Parathyroid adenoma (tissue), 2 donors: ENCODE measurements around the gene PALLD.

Source experiments
- H2AFZ ChIP-seq: fragments of 300-600 bp; sonication (generic); one replicate; pipeline ENCODE4 v1.7.0; 2017; ENCODE audit warnings: antibody characterized with exemption, mild to moderate bottlenecking
- H3K27ac ChIP-seq: fragments of 300-600 bp; sonication (generic); one replicate; pipeline ENCODE4 v1.7.0; 2017
- H3K27me3 ChIP-seq: fragments of 300-600 bp; sonication (generic); one replicate; pipeline ENCODE4 v1.7.0; 2017; ENCODE audit warnings: low read length; ENCODE audit not compliant: control insufficient read depth, insufficient read depth
- H3K36me3 ChIP-seq: fragments of 300-600 bp; sonication (generic); one replicate; pipeline ENCODE4 v1.7.0; 2017; ENCODE audit warnings: low read length; ENCODE audit not compliant: control insufficient read depth, insufficient read depth
- H3K4me1 ChIP-seq: fragments of 300-600 bp; sonication (generic); one replicate; pipeline ENCODE4 v1.7.0; 2017; ENCODE audit warnings: control low read depth
- H3K4me2 ChIP-seq: fragments of 300-600 bp; sonication (generic); one replicate; pipeline ENCODE4 v1.7.0; 2017; ENCODE audit warnings: low read length
- H3K4me3 ChIP-seq: fragments of 300-600 bp; sonication (generic); one replicate; pipeline ENCODE4 v1.7.0; 2017; ENCODE audit warnings: low read depth, low read length
- H3K79me2 ChIP-seq: fragments of 300-600 bp; sonication (generic); one replicate; pipeline ENCODE4 v1.7.0; 2017; ENCODE audit warnings: control low read depth
- H3K9ac ChIP-seq: fragments of 300-600 bp; sonication (generic); one replicate; pipeline ENCODE4 v1.7.0; 2017; ENCODE audit warnings: mild to moderate bottlenecking
- H3K9me3 ChIP-seq: fragments of 300-600 bp; sonication (generic); one replicate; pipeline ENCODE4 v1.7.0; 2017; ENCODE audit warnings: low read length; ENCODE audit not compliant: control insufficient read depth
- TF ChIP-seq, protein P1 (sequence below): fragments of 300-600 bp; sonication (generic); IDR thresholded peaks from one replicate; pipeline ENCODE4 v1.7.0; 2017; ENCODE audit warnings: antibody characterized with exemption, mild to moderate bottlenecking
- donor health status: primary hyperparathyroidism.

PALLD gene

DNA sequence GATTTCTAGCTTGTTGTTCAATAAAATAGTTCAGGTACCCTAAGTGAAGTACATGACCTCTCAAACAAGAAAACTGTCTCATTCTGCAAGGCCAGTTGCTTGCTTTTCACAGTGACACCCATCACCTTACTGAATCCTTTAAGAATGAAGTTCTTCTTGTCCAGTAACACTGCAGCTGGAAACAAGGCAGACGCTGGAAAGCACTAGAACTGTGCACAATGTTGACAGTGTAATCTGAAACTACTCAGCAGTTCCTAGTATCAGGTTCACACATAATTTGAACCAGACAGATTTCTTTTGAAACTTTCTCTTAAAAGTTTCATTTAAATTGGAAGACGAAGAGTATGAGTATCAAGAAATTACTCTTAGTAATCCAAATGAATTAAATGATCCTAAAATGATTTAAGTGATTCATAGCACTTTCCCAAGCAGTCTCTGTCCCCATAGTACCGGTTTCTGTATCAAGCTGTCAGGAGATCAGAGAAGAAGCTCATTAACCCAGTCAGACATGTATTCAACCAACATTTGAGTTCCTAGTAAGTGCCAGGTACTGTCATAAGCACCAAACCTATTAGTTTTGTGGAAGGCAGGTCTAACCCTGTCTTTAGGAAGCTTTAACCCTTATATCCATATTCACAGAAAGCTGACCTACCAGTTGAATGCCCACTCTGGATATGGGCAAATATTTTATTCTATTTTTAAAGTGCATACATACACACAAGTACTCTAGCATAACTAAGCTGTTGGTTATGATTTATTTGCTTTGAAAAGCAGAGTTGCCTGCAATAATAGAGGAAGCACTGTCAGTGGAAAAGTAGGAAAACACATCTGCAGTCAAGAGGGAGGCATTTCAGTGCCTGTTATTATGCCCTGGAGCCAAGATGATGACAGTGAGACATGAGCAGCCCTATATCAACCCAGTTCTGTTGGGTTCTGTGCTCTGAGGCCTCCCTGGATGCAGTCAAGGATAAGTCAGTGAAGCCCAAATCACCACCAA, 63.6 kb downstream of the PALLD start:
- no peaks in the 10 kb centered on the region for H3K36me3 ChIP-seq
- no peak overlapping the region for H3K9ac ChIP-seq
- no peak overlapping the region for H2AFZ ChIP-seq
- no peak overlapping the region for H3K27ac ChIP-seq
- H3K79me2 ChIP-seq = no peaks in the 10 kb centered on the region
- H3K4me2 ChIP-seq = no peak overlapping the region
- TF ChIP-seq, protein P1, sequence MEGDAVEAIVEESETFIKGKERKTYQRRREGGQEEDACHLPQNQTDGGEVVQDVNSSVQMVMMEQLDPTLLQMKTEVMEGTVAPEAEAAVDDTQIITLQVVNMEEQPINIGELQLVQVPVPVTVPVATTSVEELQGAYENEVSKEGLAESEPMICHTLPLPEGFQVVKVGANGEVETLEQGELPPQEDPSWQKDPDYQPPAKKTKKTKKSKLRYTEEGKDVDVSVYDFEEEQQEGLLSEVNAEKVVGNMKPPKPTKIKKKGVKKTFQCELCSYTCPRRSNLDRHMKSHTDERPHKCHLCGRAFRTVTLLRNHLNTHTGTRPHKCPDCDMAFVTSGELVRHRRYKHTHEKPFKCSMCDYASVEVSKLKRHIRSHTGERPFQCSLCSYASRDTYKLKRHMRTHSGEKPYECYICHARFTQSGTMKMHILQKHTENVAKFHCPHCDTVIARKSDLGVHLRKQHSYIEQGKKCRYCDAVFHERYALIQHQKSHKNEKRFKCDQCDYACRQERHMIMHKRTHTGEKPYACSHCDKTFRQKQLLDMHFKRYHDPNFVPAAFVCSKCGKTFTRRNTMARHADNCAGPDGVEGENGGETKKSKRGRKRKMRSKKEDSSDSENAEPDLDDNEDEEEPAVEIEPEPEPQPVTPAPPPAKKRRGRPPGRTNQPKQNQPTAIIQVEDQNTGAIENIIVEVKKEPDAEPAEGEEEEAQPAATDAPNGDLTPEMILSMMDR = no peak
- H3K4me3 ChIP-seq = no peak overlapping the region
- H3K27me3 ChIP-seq = no peaks in the 10 kb centered on the region
- H3K9me3 ChIP-seq = no peaks in the 10 kb centered on the region
- no peaks in the 10 kb centered on the region for H3K4me1 ChIP-seq

DNA sequence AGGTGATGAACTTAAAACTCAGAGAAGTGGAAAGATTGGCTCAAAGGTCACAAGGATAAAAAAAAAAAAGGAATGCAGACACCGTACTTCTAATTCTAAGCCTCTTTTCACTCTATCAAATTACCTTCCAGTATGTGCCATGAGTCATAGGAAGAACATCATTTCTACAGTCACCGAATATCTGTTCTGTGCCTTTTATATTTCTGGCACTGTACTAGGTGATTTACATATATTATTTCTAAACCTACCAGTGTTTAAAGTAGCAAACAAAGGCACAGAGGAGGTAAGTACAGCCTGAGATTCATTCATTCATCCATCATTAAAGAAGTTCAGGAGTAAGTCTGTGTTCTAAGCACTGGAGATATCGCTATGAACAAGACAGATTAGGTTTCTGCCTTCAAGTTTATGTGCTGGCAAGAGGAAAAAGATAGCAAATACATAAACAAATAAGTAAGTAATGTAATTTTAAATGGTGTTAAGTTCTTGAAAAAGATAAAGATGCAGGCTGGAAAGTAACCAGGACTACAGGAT, 65.3 kb downstream of the PALLD start:
- no peak overlapping the region for H3K27ac ChIP-seq
- no peak overlapping the region for H3K9ac ChIP-seq
- no peak overlapping the region for H3K4me2 ChIP-seq
- no peaks in the 10 kb centered on the region for H3K9me3 ChIP-seq
- no peaks in the 10 kb centered on the region for H3K4me1 ChIP-seq
- no peak overlapping the region for H3K4me3 ChIP-seq
- TF ChIP-seq, protein P1 = no peak
- no peaks in the 10 kb centered on the region for H3K79me2 ChIP-seq
- no peaks in the 10 kb centered on the region for H3K36me3 ChIP-seq
- H3K27me3 ChIP-seq = no peaks in the 10 kb centered on the region
- H2AFZ ChIP-seq = no peak overlapping the region

DNA sequence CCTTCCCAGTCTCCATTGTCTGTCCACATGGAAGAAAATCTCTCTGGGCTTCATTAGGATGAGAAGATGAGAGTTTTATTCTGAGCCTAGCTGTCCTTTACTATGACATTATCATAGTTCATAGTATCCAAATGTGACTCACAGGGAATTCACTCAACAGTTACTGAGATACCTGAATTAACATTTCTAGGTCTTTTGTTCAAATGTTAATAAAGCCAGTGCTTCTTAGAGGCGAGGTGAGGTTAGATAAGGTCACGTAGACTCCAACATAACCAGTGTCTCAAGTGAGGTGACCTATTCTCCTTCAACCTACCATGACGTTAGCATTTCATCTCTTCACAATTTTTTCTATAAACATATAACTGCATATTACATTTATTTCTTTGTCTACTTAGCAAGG, 67.2 kb downstream of the PALLD start:
- H3K9ac ChIP-seq = no peak overlapping the region
- H3K79me2 ChIP-seq = no peaks in the 10 kb centered on the region
- no peak overlapping the region for H3K4me3 ChIP-seq
- H3K36me3 ChIP-seq = no peaks in the 10 kb centered on the region
- no peaks in the 10 kb centered on the region for H3K27me3 ChIP-seq
- H3K4me1 ChIP-seq = no peaks in the 10 kb centered on the region
- no peak overlapping the region for H2AFZ ChIP-seq
- no peak overlapping the region for H3K27ac ChIP-seq
- no peaks in the 10 kb centered on the region for H3K9me3 ChIP-seq
- H3K4me2 ChIP-seq = no peak overlapping the region
- TF ChIP-seq, protein P1 = no peak

DNA sequence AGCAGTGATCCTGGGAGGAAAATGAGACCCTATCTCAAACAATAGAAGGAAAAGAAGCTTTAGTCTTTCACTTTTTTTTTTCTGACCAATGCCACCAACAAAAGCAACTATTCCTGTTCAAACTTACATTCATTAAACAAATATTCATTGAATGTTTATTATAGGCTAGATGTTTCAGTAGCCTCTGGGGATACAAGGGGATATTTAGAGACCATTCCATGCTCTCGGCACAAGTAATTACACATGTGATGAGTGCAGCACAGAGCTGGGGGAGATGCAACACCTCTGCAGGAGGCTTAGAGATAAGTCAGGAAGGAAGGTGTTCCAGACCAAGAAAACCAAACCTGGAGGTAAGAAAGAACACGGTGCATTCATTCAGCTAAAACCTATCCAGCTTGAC, 68.3 kb downstream of the PALLD start:
- Histone ChIP-seq H3K79me2 (no peaks in the 10 kb centered on the region), H3K36me3 (no peaks in the 10 kb centered on the region), H3K27ac (no peak overlapping the region), H3K4me2 (no peak overlapping the region), H3K27me3 (no peaks in the 10 kb centered on the region), H3K9ac (no peak overlapping the region), H3K4me1 (no peaks in the 10 kb centered on the region), H3K9me3 (no peaks in the 10 kb centered on the region), H2AFZ (no peak overlapping the region), H3K4me3 (no peak overlapping the region)
- TF ChIP-seq, protein P1 = no peak
